Measurements from ENCODE around the gene GSK3B.
"Not testable (repeated sequence)": the region's sequence is repeated elsewhere in the genome, so short reads cannot be mapped to it uniquely, and the experiment has no call there.

Gene GSK3B

DNA sequence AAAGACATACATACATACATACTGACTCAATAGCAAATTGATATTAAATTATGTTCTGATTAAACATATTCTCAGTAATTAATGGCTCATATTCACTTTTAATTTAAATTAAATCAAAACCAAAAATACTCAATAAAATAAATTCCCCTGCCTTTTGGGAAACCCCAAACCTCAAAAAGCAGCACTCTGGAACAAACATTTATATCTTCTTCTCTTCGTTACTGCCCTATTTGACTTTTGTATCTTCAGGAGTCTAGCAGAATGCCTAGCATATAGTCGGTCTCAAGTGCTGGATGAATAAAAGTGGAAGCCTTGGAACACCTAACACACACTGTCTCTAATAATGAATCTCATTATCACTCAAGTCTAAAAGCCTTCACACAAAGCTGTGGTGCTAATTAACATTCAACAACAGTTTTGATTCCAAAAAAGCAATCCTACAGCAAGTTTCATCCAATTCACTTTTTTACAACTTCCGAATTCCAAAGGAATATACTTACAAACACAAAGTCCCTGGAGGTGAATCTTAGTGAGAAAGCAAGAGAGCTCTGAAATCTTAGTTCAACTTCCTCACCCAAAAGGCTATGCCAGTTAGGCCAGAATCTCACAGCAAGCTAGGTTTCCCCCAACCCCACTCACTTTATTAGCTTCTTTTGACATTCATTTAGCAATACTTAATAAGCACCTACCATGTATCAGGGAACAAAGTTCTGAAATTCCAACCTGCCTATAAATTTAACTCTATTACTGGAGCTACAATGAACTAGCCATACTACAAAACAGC, 35.0 kb downstream of the GSK3B start:
- H3K27me3 ChIP-seq (ENCODE audit: control insufficient read depth in 5 of 5, insufficient read depth in 4 of 5, low read length in 5 of 5) = no peaks in the 10 kb centered on the region
- no peak overlapping the region for H3K9ac ChIP-seq (ENCODE audit: low read length in 5 of 5)
- no peaks in the 10 kb centered on the region for H3K36me3 ChIP-seq (ENCODE audit: control insufficient read depth in 5 of 5, insufficient read depth in 5 of 5, low read length in 5 of 5)
- no peak overlapping the region for H3K27ac ChIP-seq (ENCODE audit: low read depth, low read length)
- H3K4me1 ChIP-seq (ENCODE audit: control insufficient read depth in 5 of 5, insufficient read depth in 5 of 5, low read length in 5 of 5) = peaks cover 3 to 14% (median 14%) of the 10 kb centered on the region in 5 donors
- H3K4me3 ChIP-seq (ENCODE audit: low read depth in 1 of 5, low read length in 5 of 5) = no peak overlapping the region
- H3K9me3 ChIP-seq (ENCODE audit: control insufficient read depth in 5 of 5, low read length in 5 of 5) = no peaks in the 10 kb centered on the region

DNA sequence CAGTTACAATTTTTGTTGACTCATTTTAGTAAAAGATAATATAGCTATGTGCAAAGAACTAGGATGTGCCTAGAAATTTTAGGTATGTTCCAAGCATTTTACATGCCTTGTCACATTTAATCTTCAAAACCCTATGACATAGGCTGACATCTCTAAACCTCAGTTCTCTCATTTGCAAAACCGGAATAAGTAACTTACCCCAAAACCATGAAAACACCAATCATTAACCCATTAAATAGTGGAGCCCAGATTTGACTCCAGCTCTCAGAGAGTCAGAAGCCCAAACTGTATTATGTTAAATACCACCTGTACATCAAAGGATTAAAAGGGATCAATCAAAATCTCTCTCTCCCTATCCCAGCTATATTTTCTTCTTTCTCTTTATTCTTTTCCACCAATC, 36.6 kb downstream of the GSK3B start:
- H3K4me1 ChIP-seq (ENCODE audit: control insufficient read depth in 5 of 5, insufficient read depth in 5 of 5, low read length in 5 of 5) = peaks cover 3 to 14% (median 14%) of the 10 kb centered on the region in 5 donors
- no peaks in the 10 kb centered on the region for H3K36me3 ChIP-seq (ENCODE audit: control insufficient read depth in 5 of 5, insufficient read depth in 5 of 5, low read length in 5 of 5)
- no peak overlapping the region for H3K27ac ChIP-seq (ENCODE audit: low read depth, low read length)
- H3K9ac ChIP-seq (ENCODE audit: low read length in 5 of 5) = no peak overlapping the region
- no peak overlapping the region for H3K4me3 ChIP-seq (ENCODE audit: low read depth in 1 of 5, low read length in 5 of 5)
- H3K27me3 ChIP-seq (ENCODE audit: control insufficient read depth in 5 of 5, insufficient read depth in 4 of 5, low read length in 5 of 5) = no peaks in the 10 kb centered on the region
- no peaks in the 10 kb centered on the region for H3K9me3 ChIP-seq (ENCODE audit: control insufficient read depth in 5 of 5, low read length in 5 of 5)

DNA sequence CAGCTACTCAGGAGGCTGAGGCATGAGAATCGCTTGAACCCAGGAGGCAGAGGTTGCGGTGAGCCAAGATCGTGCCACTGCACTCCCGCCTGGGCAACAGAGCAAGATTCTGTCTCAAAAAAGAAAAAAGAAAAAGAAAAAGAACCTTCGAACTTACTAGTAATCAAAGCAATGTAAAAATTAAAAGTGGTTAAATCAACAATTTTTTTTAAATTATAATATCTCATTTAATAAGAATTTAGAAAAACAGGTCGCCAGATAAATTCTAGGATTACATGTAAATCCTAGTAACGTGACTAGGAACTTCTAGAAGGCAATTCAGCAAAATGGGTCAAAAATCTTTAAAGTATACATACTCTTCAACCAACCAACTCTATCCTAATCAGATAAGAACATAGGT, 37.2 kb downstream of the GSK3B start:
- H3K9me3 ChIP-seq (ENCODE audit: control insufficient read depth in 5 of 5, low read length in 5 of 5) = no peaks in the 10 kb centered on the region
- H3K4me3 ChIP-seq (ENCODE audit: low read depth in 1 of 5, low read length in 5 of 5) = no peak overlapping the region
- no peak overlapping the region for H3K9ac ChIP-seq (ENCODE audit: low read length in 5 of 5)
- H3K27me3 ChIP-seq (ENCODE audit: control insufficient read depth in 5 of 5, insufficient read depth in 4 of 5, low read length in 5 of 5) = no peaks in the 10 kb centered on the region
- peaks cover 3 to 17% (median 14%) of the 10 kb centered on the region in 5 donors for H3K4me1 ChIP-seq (ENCODE audit: control insufficient read depth in 5 of 5, insufficient read depth in 5 of 5, low read length in 5 of 5)
- H3K36me3 ChIP-seq (ENCODE audit: control insufficient read depth in 5 of 5, insufficient read depth in 5 of 5, low read length in 5 of 5) = no peaks in the 10 kb centered on the region
- no peak overlapping the region for H3K27ac ChIP-seq (ENCODE audit: low read depth, low read length)

DNA sequence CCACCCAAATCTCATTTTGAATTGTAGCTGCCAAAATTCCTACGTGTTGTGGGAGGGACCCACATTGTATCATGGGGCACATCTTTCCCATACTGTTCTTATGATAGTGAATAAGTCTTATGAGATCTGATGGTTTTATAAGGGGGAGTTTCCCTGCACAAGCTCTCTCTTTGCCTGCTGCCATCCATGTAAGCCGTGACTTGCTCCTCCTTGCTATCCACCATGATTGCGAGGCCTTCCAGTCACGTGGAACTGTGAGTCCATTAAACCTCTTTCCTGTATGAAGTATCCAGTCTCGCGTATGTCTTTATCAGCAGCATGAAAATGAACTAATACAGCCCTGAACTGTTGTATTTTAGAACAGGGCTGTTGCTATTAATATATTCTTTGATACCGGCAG, 40.6 kb downstream of the GSK3B start:
- H3K27me3 ChIP-seq (ENCODE audit: control insufficient read depth in 5 of 5, insufficient read depth in 4 of 5, low read length in 5 of 5); H3K9ac ChIP-seq (ENCODE audit: low read length in 5 of 5); H3K9me3 ChIP-seq (ENCODE audit: control insufficient read depth in 5 of 5, low read length in 5 of 5); H3K27ac ChIP-seq (ENCODE audit: low read depth, low read length); H3K36me3 ChIP-seq (ENCODE audit: control insufficient read depth in 5 of 5, insufficient read depth in 5 of 5, low read length in 5 of 5); H3K4me3 ChIP-seq (ENCODE audit: low read depth in 1 of 5, low read length in 5 of 5): not testable (repeated sequence)
- H3K4me1 ChIP-seq (ENCODE audit: control insufficient read depth in 5 of 5, insufficient read depth in 5 of 5, low read length in 5 of 5) = peaks cover 0 to 18% (median 8%) of the 10 kb centered on the region in 5 donors

DNA sequence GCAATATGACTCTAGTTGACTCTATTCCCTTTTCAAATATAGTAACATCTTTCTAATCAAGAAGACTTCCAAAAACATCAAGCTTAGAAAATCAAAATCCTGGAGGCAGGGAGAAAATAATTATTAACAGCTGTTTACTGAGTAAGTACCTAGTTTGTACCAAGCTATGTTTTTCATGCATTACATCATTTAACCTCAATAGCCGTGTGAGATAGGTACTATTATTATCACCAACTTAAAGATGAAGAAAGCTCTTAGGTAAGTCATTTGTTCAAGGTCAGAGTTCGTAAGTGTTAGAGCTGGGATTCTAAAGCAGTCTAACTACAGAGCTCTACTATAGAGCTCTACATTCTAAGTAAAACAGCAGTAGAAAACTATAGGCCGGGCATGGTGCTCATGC, 41.6 kb downstream of the GSK3B start:
- H3K4me3 ChIP-seq (ENCODE audit: low read depth in 1 of 5, low read length in 5 of 5) = no peak overlapping the region
- H3K9me3 ChIP-seq (ENCODE audit: control insufficient read depth in 5 of 5, low read length in 5 of 5) = no peaks in the 10 kb centered on the region
- peaks cover 0 to 18% (median 8%) of the 10 kb centered on the region in 5 donors for H3K4me1 ChIP-seq (ENCODE audit: control insufficient read depth in 5 of 5, insufficient read depth in 5 of 5, low read length in 5 of 5)

DNA sequence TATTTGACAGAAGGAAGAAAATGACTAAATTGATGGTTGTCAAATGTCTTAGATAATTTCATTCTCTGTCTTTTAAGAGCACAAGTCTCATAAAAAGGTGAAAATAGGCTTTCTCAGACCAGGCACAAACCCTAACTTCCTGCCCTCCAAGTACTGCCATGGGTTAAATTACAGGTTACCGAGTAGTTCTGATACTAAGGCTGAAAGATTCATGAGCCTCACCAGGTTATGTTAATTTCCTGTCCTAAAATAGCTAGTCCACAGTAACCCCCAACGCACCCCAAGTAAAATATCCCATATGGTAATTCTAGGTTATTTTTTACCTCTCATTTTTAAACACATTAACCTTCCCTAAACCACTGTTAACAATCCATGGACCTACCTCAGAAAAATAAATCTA, 42.0 kb downstream of the GSK3B start:
- Histone ChIP-seq H3K36me3 (ENCODE audit: control insufficient read depth in 5 of 5, insufficient read depth in 5 of 5, low read length in 5 of 5) (no peaks in the 10 kb centered on the region), H3K4me3 (ENCODE audit: low read depth in 1 of 5, low read length in 5 of 5) (no peak overlapping the region), H3K9me3 (ENCODE audit: control insufficient read depth in 5 of 5, low read length in 5 of 5) (no peaks in the 10 kb centered on the region), H3K27me3 (ENCODE audit: control insufficient read depth in 5 of 5, insufficient read depth in 4 of 5, low read length in 5 of 5) (no peaks in the 10 kb centered on the region), H3K9ac (ENCODE audit: low read length in 5 of 5) (no peak overlapping the region), H3K4me1 (ENCODE audit: control insufficient read depth in 5 of 5, insufficient read depth in 5 of 5, low read length in 5 of 5) (peaks cover 0 to 18% (median 8%) of the 10 kb centered on the region in 5 donors), H3K27ac (ENCODE audit: low read depth, low read length) (no peak overlapping the region)

More for the DNA sequence above, 41.6 kb downstream of the GSK3B start:
- Histone ChIP-seq H3K27ac (ENCODE audit: low read depth, low read length) (no peak overlapping the region), H3K36me3 (ENCODE audit: control insufficient read depth in 5 of 5, insufficient read depth in 5 of 5, low read length in 5 of 5) (no peaks in the 10 kb centered on the region), H3K9ac (ENCODE audit: low read length in 5 of 5) (no peak overlapping the region), H3K27me3 (ENCODE audit: control insufficient read depth in 5 of 5, insufficient read depth in 4 of 5, low read length in 5 of 5) (no peaks in the 10 kb centered on the region)

DNA sequence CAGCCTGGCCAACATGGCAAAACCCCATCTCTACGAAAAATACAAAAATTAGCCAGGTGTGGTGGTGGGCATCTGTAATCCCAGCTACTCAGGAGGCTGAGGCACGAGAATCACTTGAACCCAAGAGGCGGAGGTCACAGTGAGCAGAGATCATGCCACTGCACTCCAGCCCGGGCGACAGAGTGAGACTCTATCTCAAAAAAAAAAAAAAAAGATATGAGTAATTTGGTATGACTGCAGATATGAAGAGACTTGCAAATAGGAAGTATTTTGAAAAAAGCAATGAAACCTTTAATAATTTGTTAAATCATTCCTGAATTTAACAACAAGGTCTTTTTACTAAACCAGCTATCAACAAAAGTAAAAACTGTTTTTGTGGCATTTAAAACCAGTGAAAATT, 42.7 kb downstream of the GSK3B start:
- H3K27ac ChIP-seq (ENCODE audit: low read depth, low read length); H3K27me3 ChIP-seq (ENCODE audit: control insufficient read depth in 5 of 5, insufficient read depth in 4 of 5, low read length in 5 of 5); H3K4me3 ChIP-seq (ENCODE audit: low read depth in 1 of 5, low read length in 5 of 5); H3K9me3 ChIP-seq (ENCODE audit: control insufficient read depth in 5 of 5, low read length in 5 of 5); H3K9ac ChIP-seq (ENCODE audit: low read length in 5 of 5); H3K36me3 ChIP-seq (ENCODE audit: control insufficient read depth in 5 of 5, insufficient read depth in 5 of 5, low read length in 5 of 5): not testable (repeated sequence)
- H3K4me1 ChIP-seq (ENCODE audit: control insufficient read depth in 5 of 5, insufficient read depth in 5 of 5, low read length in 5 of 5) = peaks cover 0 to 18% (median 8%) of the 10 kb centered on the region in 5 donors

DNA sequence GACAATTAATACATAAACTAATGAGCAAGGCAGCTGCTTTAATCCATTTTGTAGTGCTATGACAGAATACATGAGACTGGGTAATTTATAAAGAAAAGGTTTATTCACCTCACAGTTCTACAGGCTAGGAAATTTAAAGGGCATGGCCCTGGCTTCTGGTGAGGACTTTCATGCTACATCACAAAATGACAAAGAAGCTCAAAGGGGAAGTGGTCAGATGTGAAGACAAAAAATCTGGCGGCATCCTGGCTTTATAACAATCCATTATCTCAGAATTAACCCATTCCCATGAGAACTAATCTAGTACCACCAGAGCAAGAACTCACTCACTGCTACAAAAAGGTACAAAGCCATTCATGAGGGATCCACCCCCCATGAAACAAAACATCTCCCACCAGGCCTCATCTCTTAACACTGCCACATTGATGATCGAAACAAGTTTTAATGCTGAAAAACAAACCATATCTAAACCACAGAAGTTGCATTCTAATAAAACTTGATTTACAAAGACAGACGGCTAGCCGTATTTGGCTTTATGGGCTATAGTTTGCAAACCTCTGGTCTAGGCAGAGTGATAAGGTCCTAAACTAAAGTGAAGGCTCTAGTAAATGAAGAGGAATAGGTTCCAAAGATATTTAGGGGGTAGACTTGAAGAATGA, 44.2 kb downstream of the GSK3B start:
- Histone ChIP-seq H3K9ac (ENCODE audit: low read length in 5 of 5) (no peak overlapping the region), H3K36me3 (ENCODE audit: control insufficient read depth in 5 of 5, insufficient read depth in 5 of 5, low read length in 5 of 5) (no peaks in the 10 kb centered on the region), H3K27me3 (ENCODE audit: control insufficient read depth in 5 of 5, insufficient read depth in 4 of 5, low read length in 5 of 5) (no peaks in the 10 kb centered on the region), H3K9me3 (ENCODE audit: control insufficient read depth in 5 of 5, low read length in 5 of 5) (peaks cover 3 to 9% (median 7%) of the 10 kb centered on the region in 5 donors), H3K4me1 (ENCODE audit: control insufficient read depth in 5 of 5, insufficient read depth in 5 of 5, low read length in 5 of 5) (peaks cover 0 to 18% (median 8%) of the 10 kb centered on the region in 5 donors), H3K27ac (ENCODE audit: low read depth, low read length) (no peak overlapping the region), H3K4me3 (ENCODE audit: low read depth in 1 of 5, low read length in 5 of 5) (no peak overlapping the region)

DNA sequence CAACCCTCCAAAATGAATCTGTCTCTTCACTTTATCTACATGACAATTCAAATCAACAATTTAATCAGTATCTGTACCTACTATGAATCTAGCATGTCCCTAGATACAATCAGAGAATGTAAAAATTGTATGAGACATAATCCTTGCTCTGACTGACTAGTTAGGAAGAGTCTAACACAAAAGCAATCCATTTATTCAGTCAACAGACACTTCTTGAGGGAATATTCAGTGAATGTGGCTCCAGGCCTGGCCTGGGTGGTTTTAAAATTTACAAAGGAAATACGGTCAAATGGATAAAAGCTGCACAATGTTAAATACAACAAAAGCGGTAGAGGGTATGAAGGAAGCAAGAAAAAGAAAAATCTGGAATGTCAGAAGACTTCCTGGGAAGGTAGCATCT, 45.2 kb downstream of the GSK3B start:
- H3K4me3 ChIP-seq (ENCODE audit: low read depth in 1 of 5, low read length in 5 of 5) = no peak overlapping the region

DNA sequence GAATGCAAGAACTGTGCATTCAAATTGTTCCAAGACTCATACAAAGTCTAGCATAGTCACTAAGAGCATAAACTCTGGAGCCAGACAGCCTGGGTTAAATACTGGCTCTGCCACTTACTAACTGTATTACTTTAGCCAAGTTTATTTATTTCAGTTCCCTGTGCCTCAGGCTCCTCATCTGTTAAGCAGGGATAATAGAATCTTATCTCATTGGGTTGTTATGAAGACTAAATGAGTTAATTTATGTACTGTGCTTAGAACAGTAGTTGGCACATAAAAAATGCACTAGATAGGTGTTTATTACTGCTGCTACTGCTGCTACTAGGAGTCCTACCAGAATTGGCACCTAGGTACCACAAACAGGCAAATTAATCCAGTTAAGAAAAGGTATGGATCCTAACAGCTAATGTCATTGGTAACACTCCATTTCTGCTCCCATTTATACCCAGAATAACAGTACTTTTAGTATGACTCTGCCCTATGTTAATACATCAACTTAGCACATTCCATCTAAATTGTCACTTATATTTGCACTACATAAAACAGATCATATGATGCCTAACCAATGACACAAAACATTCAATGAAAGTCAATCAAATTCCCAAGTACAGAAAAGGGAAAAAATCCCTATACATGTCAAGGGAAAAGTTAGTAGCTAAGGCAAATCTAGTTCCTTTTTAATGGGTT, 45.7 kb downstream of the GSK3B start:
- Histone ChIP-seq H3K4me3 (ENCODE audit: low read depth in 1 of 5, low read length in 5 of 5) (no peak overlapping the region), H3K4me1 (ENCODE audit: control insufficient read depth in 5 of 5, insufficient read depth in 5 of 5, low read length in 5 of 5) (peaks cover 0 to 18% (median 8%) of the 10 kb centered on the region in 5 donors), H3K9ac (ENCODE audit: low read length in 5 of 5) (no peak overlapping the region), H3K9me3 (ENCODE audit: control insufficient read depth in 5 of 5, low read length in 5 of 5) (peaks cover 3 to 12% (median 9%) of the 10 kb centered on the region in 5 donors), H3K27ac (ENCODE audit: low read depth, low read length) (no peak overlapping the region), H3K27me3 (ENCODE audit: control insufficient read depth in 5 of 5, insufficient read depth in 4 of 5, low read length in 5 of 5) (no peaks in the 10 kb centered on the region), H3K36me3 (ENCODE audit: control insufficient read depth in 5 of 5, insufficient read depth in 5 of 5, low read length in 5 of 5) (no peaks in the 10 kb centered on the region)

More for the DNA sequence above, 45.2 kb downstream of the GSK3B start:
- Histone ChIP-seq H3K9ac (ENCODE audit: low read length in 5 of 5) (no peak overlapping the region), H3K27ac (ENCODE audit: low read depth, low read length) (no peak overlapping the region), H3K36me3 (ENCODE audit: control insufficient read depth in 5 of 5, insufficient read depth in 5 of 5, low read length in 5 of 5) (no peaks in the 10 kb centered on the region), H3K27me3 (ENCODE audit: control insufficient read depth in 5 of 5, insufficient read depth in 4 of 5, low read length in 5 of 5) (no peaks in the 10 kb centered on the region), H3K4me1 (ENCODE audit: control insufficient read depth in 5 of 5, insufficient read depth in 5 of 5, low read length in 5 of 5) (peaks cover 0 to 18% (median 8%) of the 10 kb centered on the region in 5 donors), H3K9me3 (ENCODE audit: control insufficient read depth in 5 of 5, low read length in 5 of 5) (peaks cover 3 to 12% (median 9%) of the 10 kb centered on the region in 5 donors)

Data from subcutaneous abdominal adipose tissue (tissue), 5 donors.